HG03342 (cell line): ENCODE measurements around the gene ZMYM2.

Source experiments
- ATAC-seq: cut with Tn5 transposase; IDR thresholded peaks from one replicate; pipeline ENCODE4 v1.9.1; 2021; ENCODE audit warnings: mild to moderate bottlenecking, moderate library complexity; ENCODE audit not compliant: unreplicated experiment

ZMYM2 gene

DNA sequence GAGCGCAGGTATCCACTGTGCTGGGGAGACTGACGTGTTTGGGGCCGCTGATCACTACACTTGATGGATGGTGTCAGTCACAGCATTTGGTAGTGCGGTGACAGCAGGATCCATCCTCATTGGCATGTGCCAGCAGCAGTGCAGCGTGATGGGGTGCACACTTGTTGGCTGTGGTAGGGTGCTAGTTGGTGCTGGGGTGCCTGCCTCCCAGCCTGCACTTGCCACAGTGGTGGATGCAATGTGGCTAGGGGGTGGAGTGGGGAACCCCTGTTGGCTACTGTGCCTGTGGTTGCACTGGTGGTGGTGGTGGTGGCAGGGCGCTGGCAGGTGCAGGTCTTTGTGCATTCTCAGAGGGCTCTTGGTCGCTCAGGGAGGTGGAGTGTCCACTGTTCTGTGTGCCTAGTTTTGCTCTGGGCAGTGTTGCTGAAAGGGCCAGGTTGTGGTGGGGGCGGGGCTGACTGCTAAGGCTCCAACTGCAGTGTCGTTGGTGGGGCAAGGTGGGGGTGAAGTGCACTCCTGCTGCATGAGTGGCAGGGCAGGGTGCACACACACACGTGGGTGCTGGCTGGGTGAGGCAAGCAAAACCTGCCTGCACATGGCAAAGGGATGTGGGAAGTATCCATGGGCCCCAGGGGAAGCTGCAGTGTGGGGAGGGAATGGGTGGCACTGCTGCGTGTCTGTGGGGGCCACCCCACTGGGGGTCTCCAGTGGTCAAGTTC is 84.8 kb downstream of the ZMYM2 start:
- ATAC-seq: no peak

DNA sequence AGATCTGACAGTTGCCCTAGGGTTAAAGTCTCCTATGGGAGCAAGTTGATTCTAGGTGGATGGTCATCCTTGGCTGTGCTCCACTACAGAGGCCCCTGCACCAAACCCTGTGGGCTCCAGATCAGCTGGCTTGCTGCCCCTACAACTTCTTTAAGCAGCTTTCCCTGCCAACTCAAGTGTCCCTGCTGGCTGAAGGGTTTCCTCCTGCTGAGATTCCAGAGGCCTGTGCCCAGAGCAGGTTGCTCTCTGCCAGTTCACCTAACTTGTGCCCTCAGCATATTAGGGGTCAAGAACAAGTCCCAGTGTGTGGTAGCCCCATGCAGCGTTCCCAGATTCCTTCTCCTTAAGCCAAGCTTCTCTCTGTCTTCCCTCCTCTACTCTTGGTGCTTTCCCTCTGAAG is 85.6 kb downstream of the ZMYM2 start:
- ATAC-seq: no peak

DNA sequence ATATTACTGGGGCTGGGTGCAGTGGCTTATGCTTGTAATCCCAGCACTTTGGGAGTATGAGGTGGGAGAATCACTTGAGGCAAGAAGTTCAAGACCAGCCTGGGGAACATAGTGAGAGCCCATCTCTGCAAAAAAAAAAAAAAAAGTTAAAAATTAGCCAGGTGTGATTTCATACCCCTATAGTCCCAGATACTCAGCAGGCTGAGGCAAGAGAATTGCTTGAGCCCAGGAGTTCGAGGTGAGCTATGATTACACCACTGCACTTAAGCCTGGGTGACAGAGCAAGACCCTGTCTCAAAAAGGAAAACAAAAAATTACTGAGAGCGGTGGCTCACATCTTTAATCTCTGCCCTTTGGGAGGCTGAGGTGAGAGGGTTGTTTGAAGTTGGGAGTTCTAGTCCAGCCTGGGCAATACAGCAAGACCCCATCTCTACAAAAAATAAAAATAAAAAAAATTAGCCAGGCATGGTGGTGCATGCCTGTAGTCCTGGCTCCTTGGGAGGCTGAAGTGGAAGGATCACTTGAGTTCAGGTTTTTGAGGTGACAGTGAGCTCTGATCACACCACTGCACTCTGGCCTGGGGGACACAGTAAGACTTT is 87.5 kb downstream of the ZMYM2 start:
- no peak for ATAC-seq

- ATAC-seq: no peak
These were observed 91.3 kb downstream of the ZMYM2 start for GRCh38 chr13:20049558-20050473.

DNA sequence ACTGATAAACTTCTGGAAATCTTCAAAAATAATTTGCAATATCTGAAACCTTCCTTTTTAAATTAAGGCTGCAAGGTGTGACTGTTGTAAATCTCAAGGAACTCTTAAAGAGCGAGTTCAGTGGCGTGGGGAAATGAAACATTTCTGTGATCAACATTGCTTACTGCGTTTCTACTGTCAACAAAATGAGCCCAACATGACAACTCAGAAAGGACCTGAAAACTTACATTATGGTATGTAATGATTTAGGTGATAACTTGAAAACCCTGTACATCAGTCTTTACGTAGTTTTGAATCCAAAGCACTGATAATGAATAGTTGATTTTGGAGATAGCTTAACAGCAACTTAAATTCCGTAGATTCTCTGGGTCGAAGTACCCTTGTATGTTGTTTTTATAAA is 92.8 kb downstream of the ZMYM2 start:
- no peak for ATAC-seq

DNA sequence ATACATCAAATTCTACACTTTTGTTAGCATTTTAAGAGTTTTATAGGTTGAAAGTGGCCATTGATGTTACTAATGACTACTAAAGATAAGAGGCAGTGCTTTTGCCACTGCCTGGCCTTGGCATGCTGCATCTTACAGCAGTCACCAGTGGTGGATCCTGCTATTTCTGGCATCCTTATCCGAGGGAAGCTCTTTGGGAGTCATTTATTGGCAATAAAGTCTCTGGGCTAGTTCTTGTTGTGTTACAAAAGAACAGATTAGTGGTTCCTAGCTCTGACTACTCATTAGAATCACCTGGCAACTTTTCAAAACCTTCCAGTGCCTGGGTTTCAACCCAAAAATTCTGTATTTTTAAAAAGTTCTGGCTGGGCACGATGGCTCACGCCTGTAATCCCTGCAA is 94.5 kb downstream of the ZMYM2 start:
- ATAC-seq: no peak

GRCh38 chr13:20053891-20054290 is 95.4 kb downstream of the ZMYM2 start:
- no peak for ATAC-seq

DNA sequence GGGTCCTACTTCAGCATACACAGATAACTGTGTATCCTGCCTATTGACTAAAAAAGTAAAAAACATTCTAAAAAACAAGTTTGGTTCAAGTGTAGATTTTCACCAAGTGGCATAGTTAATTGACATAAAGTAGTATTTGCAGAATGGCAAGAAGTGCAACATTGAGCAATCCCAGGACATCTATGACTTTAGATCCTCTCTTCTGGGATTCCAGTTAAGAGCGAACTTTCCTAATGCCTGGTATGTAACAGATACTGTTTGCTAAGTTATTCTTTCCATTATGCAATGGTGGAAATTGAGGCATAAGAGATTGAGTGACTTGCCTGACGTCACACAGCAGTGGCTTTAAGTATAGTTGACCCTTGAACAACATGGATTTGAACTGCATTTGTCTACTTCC is 96.1 kb downstream of the ZMYM2 start:
- ATAC-seq: no peak

DNA sequence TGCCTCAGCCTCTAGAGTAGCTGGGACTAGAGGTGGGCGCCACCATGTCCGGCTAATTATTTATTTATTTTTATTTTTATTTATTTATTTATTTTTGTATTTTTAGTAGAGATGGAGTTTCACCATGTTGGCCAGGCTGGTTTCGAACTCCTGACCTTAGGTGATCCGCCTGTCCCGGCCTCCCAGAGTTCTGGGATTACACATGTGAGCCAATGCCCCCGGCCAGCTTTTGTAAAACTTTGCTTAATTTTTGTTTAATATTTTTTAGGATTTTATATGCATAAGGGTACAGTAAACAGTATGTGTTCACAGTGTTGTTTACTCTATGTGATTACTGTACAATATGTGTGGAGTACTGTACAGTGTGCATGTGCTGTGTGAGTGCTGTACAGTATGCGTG is 98.7 kb downstream of the ZMYM2 start:
- no peak for ATAC-seq

GRCh38 chr13:20057963-20058362 is 99.4 kb downstream of the ZMYM2 start:
- no peak for ATAC-seq

DNA sequence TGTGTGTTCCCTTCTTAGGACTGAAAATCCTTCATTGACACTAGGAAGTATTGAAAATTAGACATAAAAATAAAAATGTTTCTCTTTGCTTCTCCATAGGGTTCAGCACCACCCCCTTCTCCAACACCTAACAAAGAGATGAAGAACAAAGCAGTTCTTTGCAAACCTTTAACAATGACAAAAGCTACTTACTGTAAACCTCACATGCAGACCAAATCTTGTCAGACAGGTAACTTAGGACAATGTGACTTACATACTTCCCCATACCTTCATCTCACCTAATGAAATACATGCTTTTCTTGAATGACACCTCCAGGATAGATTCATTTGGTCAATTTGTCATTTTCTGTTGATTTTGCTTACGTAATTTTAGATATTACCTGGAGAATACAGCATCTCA is 99.9 kb downstream of the ZMYM2 start:
- ATAC-seq: no peak

DNA sequence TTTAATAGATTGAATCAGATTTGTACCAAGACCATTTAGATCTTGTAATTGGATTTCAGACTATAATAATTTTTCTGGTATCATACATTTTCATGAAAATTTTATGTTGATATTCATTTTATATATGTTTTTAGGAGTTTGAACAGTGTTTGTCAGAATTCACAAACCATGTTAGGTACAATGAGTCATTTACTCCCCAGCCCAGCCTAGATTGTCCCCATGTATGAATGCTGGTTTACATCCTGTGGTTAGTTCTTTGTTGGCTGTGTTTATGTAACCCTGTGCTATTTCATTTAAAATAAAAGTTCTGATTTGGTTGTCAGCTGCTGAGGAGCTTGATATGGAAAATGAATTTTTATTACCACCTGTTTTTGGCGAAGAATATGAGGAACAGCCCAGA is 105.6 kb downstream of the ZMYM2 start:
- ATAC-seq: no peak

DNA sequence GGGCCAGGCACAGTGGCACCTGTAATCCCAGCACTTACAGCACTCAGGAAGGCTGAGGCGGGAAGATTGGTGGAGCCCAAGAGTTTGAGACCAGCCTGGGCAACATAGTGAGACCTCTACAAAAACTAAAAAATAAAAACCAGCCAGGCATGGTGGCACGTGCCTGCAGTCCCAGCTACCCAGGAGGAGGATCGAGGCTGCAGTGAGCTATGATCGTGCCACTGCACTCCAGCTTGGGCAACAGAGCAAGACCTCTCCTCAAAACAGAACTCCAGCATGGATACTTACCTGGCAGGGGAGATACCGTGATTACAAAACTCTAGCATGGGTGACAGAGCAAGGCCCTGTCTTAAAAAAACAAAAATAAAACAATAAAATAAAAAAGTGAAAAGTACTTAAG is 107.0 kb downstream of the ZMYM2 start:
- ATAC-seq: no peak

GRCh38 chr13:20069956-20070355 is 111.4 kb downstream of the ZMYM2 start:
- ATAC-seq: no peak

DNA sequence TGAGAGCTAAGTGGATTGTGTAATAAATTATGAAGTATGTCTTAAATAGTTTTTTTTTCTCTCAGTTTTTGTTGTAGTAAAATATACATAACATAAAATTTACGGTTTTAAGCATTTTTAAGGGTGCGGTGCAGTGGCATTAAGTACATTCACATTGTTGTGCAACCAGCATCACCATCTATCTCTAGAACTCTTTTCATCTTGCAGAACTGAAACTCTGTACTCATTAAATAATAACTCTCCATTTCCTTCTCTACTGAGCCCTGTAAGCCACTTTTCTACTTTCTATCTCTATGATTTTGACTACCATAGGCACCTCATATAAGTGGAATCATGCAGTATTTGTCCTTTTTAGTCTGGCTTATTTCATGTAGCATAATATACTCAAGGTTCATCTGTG is 115.2 kb downstream of the ZMYM2 start:
- ATAC-seq: no peak

GRCh38 chr13:20074966-20075365 is 116.4 kb downstream of the ZMYM2 start:
- ATAC-seq: no peak

GRCh38 chr13:20077086-20077485 is 118.6 kb downstream of the ZMYM2 start:
- ATAC-seq: no peak

DNA sequence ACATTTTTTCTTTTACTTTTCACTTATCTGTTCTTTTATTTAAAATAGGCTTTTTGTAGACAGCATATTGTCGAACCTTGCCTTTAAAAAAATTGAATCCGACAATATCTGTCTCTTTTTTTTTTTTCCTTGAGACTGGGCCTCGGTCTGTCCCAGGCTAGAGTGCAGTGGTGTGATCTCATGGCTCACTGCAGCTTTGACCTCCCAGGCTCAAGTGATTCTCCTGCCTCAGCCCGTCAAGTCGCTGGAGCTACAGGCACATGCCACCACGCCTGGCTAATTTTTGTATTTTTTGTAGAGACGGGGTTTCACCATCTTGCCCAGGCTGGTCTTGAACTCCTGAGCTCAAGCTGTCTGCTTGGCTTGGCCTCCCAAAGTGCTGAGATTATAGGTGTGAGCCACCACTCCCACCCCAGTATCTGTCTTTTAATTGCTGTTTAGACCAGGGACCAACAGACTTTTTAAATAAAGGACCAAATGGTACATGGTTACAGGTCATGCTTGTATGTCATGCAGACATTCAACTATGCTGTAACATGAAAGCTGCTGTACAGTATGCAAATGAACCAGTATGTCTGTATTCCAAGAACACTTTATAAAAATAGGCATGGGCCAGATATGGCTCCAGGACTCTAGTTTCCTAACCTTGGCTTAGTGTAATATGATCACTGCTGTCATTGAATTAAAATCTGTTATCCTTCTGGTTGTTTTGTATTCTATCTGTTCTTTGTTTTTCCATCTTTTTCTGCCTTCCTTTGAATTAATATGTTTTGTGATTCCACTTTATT is 122.0 kb downstream of the ZMYM2 start:
- ATAC-seq: no peak

- no peak for ATAC-seq
These were observed 131.8 kb downstream of the ZMYM2 start for GRCh38 chr13:20090349-20090748.

- ATAC-seq: no peak
These were observed 135.4 kb downstream of the ZMYM2 start for GRCh38 chr13:20093951-20094350.

GRCh38 chr13:20099319-20099718 is 140.8 kb downstream of the ZMYM2 start:
- ATAC-seq: no peak
